IMR-90 (cell line): ENCODE measurements around the gene ECI2. TPM values are rescaled to one million over a fixed set of nuclear protein-coding genes. Genes with fewer than 3 reads are reported as not detected.

Experiments used
- ATAC-seq: fragments of 200-7000 bp; cut with Tn5 transposase; 2 replicates; pipeline ENCODE4 v1.9.1; 2020; ENCODE audit warnings: low read depth, mild to moderate bottlenecking, moderate library complexity
- BruUV-seq: library from RNA; stranded (reverse); fragments of 400-500 nt; replicated peaks from 2 replicates; lab custom pipeline; 2021; lab: Mats Ljungman, UMichigan
- CTCF ChIA-PET: fragments of 300-600 bp; formaldehyde crosslinking; extraction: SDS; loops from one replicate; lab custom pipeline; 2021; ENCODE audit warnings: antibody characterized with exemption; lab: Yijun Ruan, JAX
- POLR2A ChIA-PET: fragments of 300-600 bp; sonication (Branson Sonifier 250); formaldehyde crosslinking; loops from one replicate; lab custom pipeline; 2022; ENCODE audit warnings: antibody characterized with exemption; ENCODE audit not compliant: unreplicated experiment; lab: Charles Lee
- DNase-seq: peaks from one replicate; pipeline ENCODE4 v3.0.0; 2013
- H2AFZ ChIP-seq: replicated peaks from 2 replicates; pipeline ENCODE3; 2013; ENCODE audit warnings: low read length, mild to moderate bottlenecking; ENCODE audit not compliant: poor library complexity
- H2AK5ac ChIP-seq: 2 replicates; pipeline ENCODE4 v1.6.1; 2013; ENCODE audit warnings: low read depth, low read length, inconsistent platforms
- H2AK9ac ChIP-seq: replicated peaks from 2 replicates; pipeline ENCODE3; 2013; ENCODE audit warnings: mild to moderate bottlenecking, low read depth, low read length, moderate library complexity; ENCODE audit not compliant: poor library complexity
- H2BK120ac ChIP-seq: 2 replicates; pipeline ENCODE4 v1.6.1; 2013; ENCODE audit warnings: low read depth, low read length, inconsistent platforms
- H2BK15ac ChIP-seq: 3 replicates; pipeline ENCODE4 v1.6.1; 2013; ENCODE audit warnings: low read depth, low read length, inconsistent platforms
- H2BK20ac ChIP-seq: 2 replicates; pipeline ENCODE4 v1.6.1; 2013; ENCODE audit warnings: low read depth, mild to moderate bottlenecking, inconsistent platforms, low read length, moderate library complexity
- H2BK5ac ChIP-seq: 2 replicates; pipeline ENCODE4 v1.6.1; 2013; ENCODE audit warnings: mild to moderate bottlenecking, low read depth, low read length, inconsistent platforms; ENCODE audit not compliant: poor library complexity, severe bottlenecking
- H3K14ac ChIP-seq: replicated peaks from 2 replicates; pipeline ENCODE4 v1.6.1; 2013; ENCODE audit warnings: low read depth, low read length, inconsistent platforms
- H3K18ac ChIP-seq: 2 replicates; pipeline ENCODE4 v1.6.1; 2013; ENCODE audit warnings: low read depth, low read length, control low read depth
- H3K23ac ChIP-seq: 2 replicates; pipeline ENCODE4 v1.6.1; 2013; ENCODE audit warnings: low read depth, low read length, inconsistent platforms
- H3K27ac ChIP-seq: 2 replicates; pipeline ENCODE4 v1.5.1; 2013; ENCODE audit warnings: mild to moderate bottlenecking, control low read depth, low read length; ENCODE audit not compliant: insufficient read depth
- H3K27me3 ChIP-seq: 2 replicates; pipeline ENCODE4 v1.6.1; 2013; ENCODE audit warnings: low read length; ENCODE audit not compliant: control insufficient read depth, insufficient read depth
- H3K36me3 ChIP-seq: 2 replicates; pipeline ENCODE4 v1.6.1; 2013; ENCODE audit warnings: low read length, mixed read lengths; ENCODE audit not compliant: control insufficient read depth, insufficient read depth
- H3K4ac ChIP-seq: 2 replicates; pipeline ENCODE4 v1.6.1; 2013; ENCODE audit warnings: low read depth, low read length, inconsistent platforms
- H3K4me1 ChIP-seq: 2 replicates; pipeline ENCODE4 v1.6.1; 2013; ENCODE audit warnings: low read length, mixed read lengths; ENCODE audit not compliant: control insufficient read depth, insufficient read depth
- H3K4me2 ChIP-seq: 2 replicates; pipeline ENCODE4 v1.6.1; 2013; ENCODE audit warnings: low read depth, mild to moderate bottlenecking, control low read depth, low read length, moderate library complexity
- H3K4me3 ChIP-seq: 2 replicates; pipeline ENCODE4 v1.5.1; 2013; ENCODE audit warnings: low read depth, mild to moderate bottlenecking, control low read depth, low read length, moderate library complexity; ENCODE audit not compliant: insufficient read depth
- H3K56ac ChIP-seq: 2 replicates; pipeline ENCODE4 v1.6.1; 2013; ENCODE audit warnings: low read length, inconsistent platforms; ENCODE audit not compliant: insufficient read depth; ENCODE audit errors: extremely low read depth
- H3K79me1 ChIP-seq, 2 experiments: 2 replicates each; pipeline ENCODE4 v1.6.1; 2013; ENCODE audit warnings: low read length in 2 of 2, inconsistent platforms in 1 of 2, low read depth in 1 of 2
- H3K9ac ChIP-seq: 2 replicates; pipeline ENCODE4 v1.6.1; 2013; ENCODE audit warnings: low read depth, low read length, control low read depth
- H3K9me1 ChIP-seq: 2 replicates; pipeline ENCODE4 v1.6.1; 2013; ENCODE audit warnings: low read length, inconsistent platforms; ENCODE audit not compliant: insufficient read depth
- H3K9me3 ChIP-seq: 2 replicates; pipeline ENCODE4 v1.6.1; 2013; ENCODE audit warnings: low read length; ENCODE audit not compliant: control insufficient read depth, insufficient read depth
- H4K20me1 ChIP-seq: 2 replicates; pipeline ENCODE4 v1.6.1; 2013; ENCODE audit warnings: low read length, inconsistent platforms; ENCODE audit not compliant: insufficient read depth
- H4K5ac ChIP-seq: 2 replicates; pipeline ENCODE4 v1.6.1; 2013; ENCODE audit warnings: mild to moderate bottlenecking, low read depth, low read length, control low read depth
- H4K8ac ChIP-seq, 2 experiments: 2 replicates each; pipeline ENCODE4 v1.6.1; 2013; ENCODE audit warnings: low read depth in 2 of 2, low read length in 2 of 2, control low read depth in 1 of 2, inconsistent platforms in 1 of 2
- H4K91ac ChIP-seq: 2 replicates; pipeline ENCODE4 v1.6.1; 2013; ENCODE audit warnings: low read depth, low read length, inconsistent platforms; ENCODE audit not compliant: insufficient read depth
- CEBPB ChIP-seq: IDR thresholded peaks from 2 replicates; pipeline ENCODE4 v1.6.1; 2012; ENCODE audit warnings: low read depth, low read length, improper control_type of control experiment
- CHD1 ChIP-seq: IDR thresholded peaks from 2 replicates; pipeline ENCODE4 v1.6.1; 2012; ENCODE audit warnings: low read depth, low read length, improper control_type of control experiment
- CTCF ChIP-seq: conservative IDR thresholded peaks from 2 replicates; pipeline ENCODE4 v1.5.1; 2012; ENCODE audit warnings: mild to moderate bottlenecking, low read depth, low read length, improper control_type of control experiment
- ELK1 ChIP-seq: fragments of 150-350 bp; IDR thresholded peaks from 2 replicates; pipeline ENCODE4 v1.6.1; 2016; ENCODE audit warnings: low read depth, mild to moderate bottlenecking, low read length, moderate library complexity, borderline replicate concordance
- FOS ChIP-seq: fragments of 150-350 bp; IDR thresholded peaks from 2 replicates; pipeline ENCODE4 v1.6.1; 2016; ENCODE audit warnings: low read depth, low read length
- MAFK ChIP-seq: IDR thresholded peaks from 2 replicates; pipeline ENCODE4 v1.6.1; 2012; ENCODE audit warnings: low read depth, low read length, improper control_type of control experiment
- MAZ ChIP-seq: IDR thresholded peaks from 2 replicates; pipeline ENCODE4 v1.6.1; 2012; ENCODE audit warnings: low read depth, mild to moderate bottlenecking, low read length, improper control_type of control experiment, moderate library complexity, borderline replicate concordance
- NFE2L2 ChIP-seq: fragments of 150-350 bp; IDR thresholded peaks from 2 replicates; pipeline ENCODE4 v1.6.1; 2016; ENCODE audit warnings: low read depth, mild to moderate bottlenecking, low read length
- POLR2A ChIP-seq: IDR thresholded peaks from 2 replicates; pipeline ENCODE4 v1.6.1; 2012; ENCODE audit warnings: mild to moderate bottlenecking, low read depth, low read length
- RAD21 ChIP-seq: IDR thresholded peaks from 2 replicates; pipeline ENCODE4 v1.6.1; 2012; ENCODE audit warnings: low read length, improper control_type of control experiment
- RCOR1 ChIP-seq: IDR thresholded peaks from 2 replicates; pipeline ENCODE4 v1.6.1; 2012; ENCODE audit warnings: mild to moderate bottlenecking, low read length, improper control_type of control experiment; ENCODE audit not compliant: insufficient replicate concordance
- RFX5 ChIP-seq: IDR thresholded peaks from 2 replicates; pipeline ENCODE4 v1.8.0; 2012; ENCODE audit warnings: low read depth, mild to moderate bottlenecking, low read length, moderate library complexity
- SMC3 ChIP-seq: fragments of 150-350 bp; IDR thresholded peaks from 2 replicates; pipeline ENCODE4 v1.6.1; 2016; ENCODE audit warnings: low read depth, mild to moderate bottlenecking, antibody characterized with exemption, low read length, moderate library complexity
- WGBS, 2 experiments: methylation state at CpG; one replicate each; pipeline versions ENCODE4 v1.1.5 to v1.1.7; 2013; ENCODE audit warnings: missing lambda C conversion rate in 2 of 2; ENCODE audit not compliant: insufficient read length in 1 of 2; ENCODE audit errors: extremely low coverage in 2 of 2; 5-methylcytosine and 5-hydroxymethylcytosine counted together
- dilution Hi-C: fragments of 300-500 bp; cut with HindIII; formaldehyde crosslinking; loops from one replicate; pipeline ENCODE4 v1.14.3; 2018; ENCODE audit warnings: low sequenced_read_pairs; ENCODE audit not compliant: unreplicated experiment
- in situ Hi-C: fragments of 300-500 bp; cut with MboI; formaldehyde crosslinking; loops from 3 replicates; pipeline ENCODE4 v1.14.3; 2019; ENCODE audit warnings: low sequenced_read_pairs, inconsistent platforms, mixed read lengths
- intact Hi-C: fragments of 100-400 bp; cut with micrococcal nuclease; formaldehyde crosslinking; loops from 2 replicates; pipeline ENCODE4 v1.10.0; 2022
- polyA plus RNA-seq, 3 experiments: library from polyadenylated mRNA; depleted of rRNA; stranded (reverse); fragments of >200 nt; gene quantifications; 2 replicates each; pipeline ENCODE4 v1.2.3, GENCODE V29; 2012; ENCODE audit warnings: low replicate concordance in 1 of 3
- total RNA-seq: library from RNA; depleted of rRNA; stranded (reverse); fragments of >200 nt; gene quantifications from 2 replicates; pipeline ENCODE4 v1.2.3, GENCODE V29; 2012
- TF ChIP-seq, protein P1 (sequence below): fragments of 150-350 bp; IDR thresholded peaks from 2 replicates; pipeline ENCODE4 v1.6.1; 2017; ENCODE audit warnings: mild to moderate bottlenecking, antibody characterized with exemption, low read length, low read depth

ECI2 gene
- total and polyA plus RNA-seq, 2 of the 4 experiments (the other 2 are of a cell fraction), result 64.1 to 152 TPM

DNA sequence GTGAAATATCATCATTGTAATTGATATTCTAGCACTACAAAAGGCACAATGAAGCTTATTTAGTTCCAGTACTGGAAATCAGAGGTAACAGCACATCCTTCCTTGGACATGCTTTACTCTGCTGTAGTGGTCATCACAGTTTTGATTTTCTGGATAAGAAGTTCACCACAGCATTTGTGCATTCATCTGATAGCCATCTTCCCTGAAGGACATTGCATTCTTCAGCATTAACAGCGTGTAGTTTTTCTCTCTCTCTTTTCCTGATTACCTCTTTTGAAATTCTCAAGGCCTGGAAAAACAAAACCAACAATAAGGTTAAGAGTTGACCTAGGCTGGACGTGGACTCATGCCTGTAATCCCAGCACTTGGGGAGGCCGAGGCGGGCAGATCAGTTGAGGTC is 19.6 kb downstream of the ECI2 start:
- in situ Hi-C loops (no loop called here), dilution Hi-C loops (no loop called here), intact Hi-C loops (no loop called here)
- 100% methylated on average over 2 of the region's 4 CpGs; no CpG with 5 or more reads in 1 of the 2 experiments for WGBS, 2 experiments
- Histone ChIP-seq H4K91ac (no peak overlapping the region), H2BK15ac (no peak overlapping the region), H2AFZ (no peak overlapping the region), H3K4me2 (no peak overlapping the region), H2BK20ac (no peak overlapping the region), H3K27me3 (no peaks in the 10 kb centered on the region; the same call in 1 of the 2 replicates), H3K9me1 (0 out of 2 replicates have a peak, but pooled peaks cover 4% of the 10 kb centered on the region), H2AK9ac (no peak overlapping the region), H4K8ac (no peak overlapping the region), H3K4ac (no peak overlapping the region), H3K14ac (no peak overlapping the region), H4K20me1 (no peaks in the 10 kb centered on the region), H3K4me1 (no peaks in the 10 kb centered on the region; the same call in 1 of the 2 replicates), H3K79me1 (no peaks in the 10 kb centered on the region), H2BK5ac (no peak overlapping the region), H3K4me3 (no peak overlapping the region), H4K5ac (no peak overlapping the region), H2AK5ac (no peak overlapping the region), H3K27ac (no peak overlapping the region), H3K56ac (no peak overlapping the region), H3K9ac (no peak overlapping the region), H3K36me3 (peaks cover 32% of the 10 kb centered on the region), H3K23ac (no peak overlapping the region), H3K9me3 (peaks cover 8% of the 10 kb centered on the region), H2BK120ac (no peak overlapping the region), H3K18ac (no peak overlapping the region)
- BruUV-seq, result no TSS peak
- no peak for DNase-seq
- ChIA-PET POLR2A (no interaction called here), CTCF (interaction anchor here (1.2 kb wide), 1 partner anchor 10 kb away, joined by 3 read pairs; no protein-coding TSS in a partner anchor)
- no peak for ATAC-seq
- no peak for TF ChIP-seq NFE2L2
- TF ChIP-seq SMC3, result no peak
- no peak for TF ChIP-seq MAZ
- TF ChIP-seq, protein P1, sequence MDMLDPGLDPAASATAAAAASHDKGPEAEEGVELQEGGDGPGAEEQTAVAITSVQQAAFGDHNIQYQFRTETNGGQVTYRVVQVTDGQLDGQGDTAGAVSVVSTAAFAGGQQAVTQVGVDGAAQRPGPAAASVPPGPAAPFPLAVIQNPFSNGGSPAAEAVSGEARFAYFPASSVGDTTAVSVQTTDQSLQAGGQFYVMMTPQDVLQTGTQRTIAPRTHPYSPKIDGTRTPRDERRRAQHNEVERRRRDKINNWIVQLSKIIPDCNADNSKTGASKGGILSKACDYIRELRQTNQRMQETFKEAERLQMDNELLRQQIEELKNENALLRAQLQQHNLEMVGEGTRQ, result no peak
- TF ChIP-seq ELK1, result no peak
- TF ChIP-seq POLR2A, result no peak
- no peak for TF ChIP-seq RAD21
- no peak for TF ChIP-seq MAFK
- TF ChIP-seq RCOR1, result no peak
- TF ChIP-seq FOS, result no peak
- no peak for TF ChIP-seq CHD1
- no peak for TF ChIP-seq CEBPB
- no peak for TF ChIP-seq CTCF
- no peak for TF ChIP-seq RFX5
